Measurements from ENCODE around the gene PILRB.
"Not testable (repeated sequence)": the region's sequence is repeated elsewhere in the genome, so short reads cannot be mapped to it uniquely, and the experiment has no call there.

Gene PILRB

DNA sequence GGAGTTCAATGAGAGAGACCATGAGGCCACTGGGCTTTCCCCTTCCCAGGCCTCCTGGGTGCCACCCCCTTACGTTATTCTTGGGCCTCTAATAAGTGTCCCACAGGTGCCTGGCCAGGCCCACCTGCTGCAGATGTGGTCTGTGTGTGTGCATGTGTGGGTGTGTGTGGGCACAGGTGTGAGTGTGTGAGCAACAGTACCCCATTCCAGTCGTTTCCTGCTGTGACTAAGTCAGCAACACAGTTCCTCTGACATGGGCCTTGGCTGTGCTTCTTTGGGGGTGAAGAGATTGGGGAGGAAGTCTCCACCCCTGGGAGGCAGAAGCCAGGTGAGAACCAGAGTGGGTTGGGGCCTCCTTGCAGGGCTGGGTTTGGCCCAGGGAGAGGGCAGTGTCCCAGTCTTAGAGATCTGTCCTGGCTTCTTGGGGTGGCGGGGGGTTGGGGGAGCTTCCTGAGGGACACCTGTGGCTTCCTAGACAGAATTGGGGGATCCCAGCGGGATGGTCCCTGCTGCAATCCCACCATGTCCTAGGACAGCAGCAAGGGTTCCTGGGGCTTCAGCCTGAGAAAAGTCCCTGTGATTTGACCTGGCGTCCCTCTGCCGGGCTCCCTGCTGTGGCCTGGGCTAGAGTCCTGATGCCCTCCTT is 4.1 kb upstream of the PILRB start:
- DNase-seq (ENCODE audit: extremely low read depth, low read depth): no peak

DNA sequence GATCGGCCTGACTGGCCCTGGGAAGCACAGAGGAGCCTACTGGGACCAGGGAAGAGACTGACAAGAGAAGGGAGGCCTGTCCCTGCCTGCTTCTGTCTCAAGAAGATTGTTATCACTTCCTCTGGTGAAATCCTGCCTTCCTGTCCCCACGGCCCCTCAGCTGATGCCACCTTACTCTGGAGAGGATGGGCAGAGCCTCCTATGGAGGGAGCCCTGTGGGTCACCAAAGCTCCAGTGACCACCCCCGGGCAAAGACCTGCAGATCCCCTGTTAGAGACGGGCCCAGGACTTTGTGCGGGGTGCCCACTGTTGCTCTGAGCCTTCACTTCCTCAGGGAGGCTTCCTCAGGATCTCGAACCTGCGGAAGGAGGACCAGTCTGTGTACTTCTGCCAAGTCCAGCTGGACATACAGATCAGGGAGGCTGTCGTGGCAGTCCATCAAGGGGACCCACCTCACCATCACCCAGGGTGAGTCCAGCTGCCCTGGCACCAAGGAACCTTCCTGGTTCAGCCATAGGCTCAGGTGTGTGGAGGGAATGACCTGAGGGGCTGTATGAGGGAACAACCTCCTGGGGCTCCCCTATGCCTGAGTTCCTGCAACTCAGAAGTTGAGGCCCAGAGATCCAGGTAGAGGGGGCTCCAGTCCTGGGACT is 1.4 kb upstream of the PILRB start:
- TF ChIP-seq, protein P1, sequence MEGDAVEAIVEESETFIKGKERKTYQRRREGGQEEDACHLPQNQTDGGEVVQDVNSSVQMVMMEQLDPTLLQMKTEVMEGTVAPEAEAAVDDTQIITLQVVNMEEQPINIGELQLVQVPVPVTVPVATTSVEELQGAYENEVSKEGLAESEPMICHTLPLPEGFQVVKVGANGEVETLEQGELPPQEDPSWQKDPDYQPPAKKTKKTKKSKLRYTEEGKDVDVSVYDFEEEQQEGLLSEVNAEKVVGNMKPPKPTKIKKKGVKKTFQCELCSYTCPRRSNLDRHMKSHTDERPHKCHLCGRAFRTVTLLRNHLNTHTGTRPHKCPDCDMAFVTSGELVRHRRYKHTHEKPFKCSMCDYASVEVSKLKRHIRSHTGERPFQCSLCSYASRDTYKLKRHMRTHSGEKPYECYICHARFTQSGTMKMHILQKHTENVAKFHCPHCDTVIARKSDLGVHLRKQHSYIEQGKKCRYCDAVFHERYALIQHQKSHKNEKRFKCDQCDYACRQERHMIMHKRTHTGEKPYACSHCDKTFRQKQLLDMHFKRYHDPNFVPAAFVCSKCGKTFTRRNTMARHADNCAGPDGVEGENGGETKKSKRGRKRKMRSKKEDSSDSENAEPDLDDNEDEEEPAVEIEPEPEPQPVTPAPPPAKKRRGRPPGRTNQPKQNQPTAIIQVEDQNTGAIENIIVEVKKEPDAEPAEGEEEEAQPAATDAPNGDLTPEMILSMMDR (IDR thresholded peaks at IDR 0.05; ENCODE audit: low read depth, low read length): no peak
- DNase-seq (ENCODE audit: extremely low read depth, low read depth): no peak

More for the DNA sequence above, 4.1 kb upstream of the PILRB start:
- TF ChIP-seq, protein P1 (IDR thresholded peaks at IDR 0.05; ENCODE audit: low read depth, low read length): no peak

DNA sequence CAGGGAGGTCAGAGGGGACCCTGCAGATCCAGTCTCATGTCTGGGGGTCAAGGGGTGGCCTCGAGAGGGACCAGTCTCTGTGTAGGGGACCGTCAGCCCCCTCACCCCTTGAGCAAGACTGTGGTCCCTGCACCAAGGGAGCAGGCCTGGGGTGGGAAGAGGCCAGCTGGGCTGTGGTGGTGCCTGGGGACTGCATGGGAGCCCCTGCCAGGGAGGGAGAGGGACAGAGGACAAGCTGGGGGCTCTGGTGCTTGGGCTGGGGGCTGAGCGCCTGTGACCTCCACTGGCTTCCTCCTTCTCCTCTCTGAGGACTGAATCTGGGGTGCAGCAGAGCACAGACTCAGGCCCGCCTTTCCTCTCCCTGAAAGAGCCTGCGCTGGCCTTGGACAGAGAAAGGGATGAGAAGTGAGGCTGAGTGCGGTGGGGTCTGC is 771 bp upstream of the PILRB start:
- TF ChIP-seq, protein P1 (IDR thresholded peaks at IDR 0.05; ENCODE audit: low read depth, low read length): no peak
- DNase-seq (ENCODE audit: extremely low read depth, low read depth): no peak

DNA sequence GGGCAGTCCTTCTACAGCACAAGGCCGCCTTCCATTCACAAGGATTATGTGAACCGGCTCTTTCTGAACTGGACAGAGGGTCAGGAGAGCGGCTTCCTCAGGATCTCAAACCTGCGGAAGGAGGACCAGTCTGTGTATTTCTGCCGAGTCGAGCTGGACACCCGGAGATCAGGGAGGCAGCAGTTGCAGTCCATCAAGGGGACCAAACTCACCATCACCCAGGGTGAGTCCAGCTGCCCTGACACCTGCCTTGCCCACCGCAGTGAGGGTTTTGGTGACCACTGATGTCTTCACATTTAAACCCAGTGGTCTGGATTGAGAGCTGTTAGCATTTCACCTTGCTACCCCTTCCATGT is 918 bp downstream of the PILRB start:
- TF ChIP-seq, protein P1 (IDR thresholded peaks at IDR 0.05; ENCODE audit: low read depth, low read length): no peak
- no peak for DNase-seq (ENCODE audit: extremely low read depth, low read depth)

DNA sequence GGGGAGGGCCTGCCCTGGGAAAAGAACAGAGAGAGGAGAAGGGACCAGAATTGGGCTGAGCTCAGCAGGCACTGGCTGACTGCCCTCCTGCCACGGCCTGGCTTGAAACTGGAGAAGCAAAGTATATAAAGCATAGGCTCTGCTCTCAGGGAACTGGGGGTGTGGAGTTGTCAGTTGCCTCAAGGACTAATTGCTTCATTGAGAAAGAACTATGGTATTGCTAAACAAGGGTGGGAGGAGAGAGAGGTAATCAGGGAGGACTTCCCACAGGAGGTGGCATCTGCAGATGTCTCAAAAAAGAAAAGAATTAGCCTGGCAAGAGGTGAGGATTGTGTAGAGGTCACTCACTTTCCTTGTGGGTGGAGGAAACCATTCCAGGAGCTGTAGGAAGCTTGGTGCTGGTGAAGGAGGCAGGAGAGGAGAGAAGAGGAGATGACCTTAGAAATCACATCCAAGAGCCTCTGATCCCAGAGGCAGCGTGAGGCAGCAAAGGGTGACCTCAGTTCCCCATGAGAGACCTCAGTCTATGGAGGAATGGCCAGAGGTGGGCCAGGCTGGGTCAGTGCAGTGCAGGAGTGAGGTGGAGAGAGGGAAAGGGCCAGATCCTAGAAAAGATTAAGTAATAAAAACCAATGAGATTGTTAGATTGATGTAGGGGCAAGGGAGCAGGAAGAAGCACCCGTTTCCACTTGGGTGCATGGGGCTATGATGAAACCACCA is 2.4 kb downstream of the PILRB start:
- DNase-seq (ENCODE audit: extremely low read depth, low read depth): no peak

DNA sequence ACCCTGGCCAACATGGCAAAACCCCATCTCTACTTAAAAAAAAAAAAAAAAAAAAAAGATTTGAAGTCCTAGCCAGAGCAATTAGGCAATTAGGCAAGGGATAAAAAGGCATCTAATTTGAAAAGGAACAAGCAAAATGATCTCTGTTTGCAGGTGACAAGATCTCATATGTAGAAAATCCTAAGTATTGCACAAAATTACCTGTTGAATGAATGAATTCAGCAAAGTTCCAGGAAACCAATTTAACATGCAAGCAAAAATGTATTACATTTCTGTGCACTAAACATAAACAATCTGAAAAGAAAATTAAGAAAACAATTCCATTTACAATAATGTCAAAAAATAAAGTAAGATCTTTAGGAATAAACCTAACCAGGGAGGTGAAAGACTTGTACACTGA is 5.2 kb downstream of the PILRB start:
- TF ChIP-seq, protein P1 (IDR thresholded peaks at IDR 0.05; ENCODE audit: low read depth, low read length): no peak
- DNase-seq (ENCODE audit: extremely low read depth, low read depth): no peak

More for the DNA sequence above, 2.4 kb downstream of the PILRB start:
- TF ChIP-seq, protein P1 (IDR thresholded peaks at IDR 0.05; ENCODE audit: low read depth, low read length): no peak

DNA sequence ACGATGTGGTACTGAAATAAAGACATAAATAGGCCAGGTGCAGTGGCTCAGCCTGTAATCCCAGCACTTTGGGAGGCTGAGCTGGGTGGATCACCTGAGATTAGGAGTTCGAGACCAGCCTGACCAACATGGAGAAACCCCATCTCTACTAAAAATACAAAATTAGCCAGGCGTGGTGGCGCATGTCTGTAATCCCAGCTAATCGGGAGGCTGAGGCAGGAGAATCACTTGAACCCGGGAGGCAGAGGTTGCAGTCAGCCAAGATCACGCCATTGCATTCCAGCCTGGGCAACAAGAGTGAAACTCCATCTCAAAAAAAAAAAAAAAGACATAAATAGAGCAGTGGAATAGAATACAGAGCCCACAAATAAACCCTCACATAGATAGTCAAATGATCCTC is 5.9 kb downstream of the PILRB start:
- not testable (repeated sequence) for DNase-seq (ENCODE audit: extremely low read depth, low read depth)

Measured in AG09319 (cell line).